ENCODE data around the gene GTPBP2.

The GTPBP2 gene

GRCh38 chr6:43621078-43621835, 7.8 kb downstream of the GTPBP2 start:
- no peak overlapping the region for H3K4me3 ChIP-seq (ENCODE audit: low read length)
- no peaks in the 10 kb centered on the region for H3K9me3 ChIP-seq (ENCODE audit: insufficient read depth, low read depth, low read length)
- H3K36me3 ChIP-seq (ENCODE audit: insufficient read depth, low read length), result peaks cover 71% of the 10 kb centered on the region

DNA sequence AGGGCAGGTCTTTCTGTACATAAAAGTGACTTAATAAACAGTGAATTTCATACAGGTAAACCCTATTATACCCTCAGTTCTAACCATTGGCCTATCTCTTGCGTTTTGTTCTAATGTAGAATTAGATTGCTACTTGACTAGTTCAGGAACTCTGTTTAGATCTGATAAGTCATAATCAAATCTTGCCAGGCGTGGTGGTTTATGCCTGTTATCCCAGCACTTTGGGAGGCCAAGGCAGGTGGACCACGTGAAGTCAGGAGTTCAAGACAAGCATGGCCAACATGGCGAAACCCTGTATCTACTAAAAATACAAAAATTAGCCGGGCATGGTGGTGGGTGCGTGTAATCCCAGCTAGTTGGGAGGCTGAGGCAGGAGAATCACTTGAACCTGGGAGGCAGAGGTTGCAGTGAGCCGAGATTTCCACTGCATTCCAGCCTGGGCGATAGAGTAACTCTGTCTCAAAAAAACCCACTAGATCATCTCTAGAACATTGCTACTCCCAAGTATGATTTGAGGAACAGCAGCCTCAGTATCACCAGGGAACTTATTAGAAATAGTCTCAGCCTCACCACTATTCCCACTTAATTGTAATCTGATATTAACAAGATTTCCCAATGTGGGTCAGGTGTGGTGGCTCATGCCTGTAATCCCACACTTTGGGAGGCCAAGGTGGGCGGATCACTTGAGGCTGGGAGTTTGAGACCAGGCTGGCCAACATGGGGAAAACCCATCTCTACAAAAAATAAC, 12.2 kb downstream of the GTPBP2 start:
- WGBS, result 92% methylated on average over 9 of the region's 9 CpGs
- Histone ChIP-seq H3K27ac (ENCODE audit: low read depth, low read length) (no peak overlapping the region), H3K36me3 (ENCODE audit: insufficient read depth, low read length) (peaks cover 46% of the 10 kb centered on the region), H3K27me3 (ENCODE audit: insufficient read depth, low read length) (no peaks in the 10 kb centered on the region), H3K9ac (ENCODE audit: low read depth, low read length) (no peak overlapping the region), H3K9me3 (ENCODE audit: insufficient read depth, low read depth, low read length) (no peaks in the 10 kb centered on the region), H3K4me1 (ENCODE audit: insufficient read depth, low read length) (no peaks in the 10 kb centered on the region), H3K4me3 (ENCODE audit: low read length) (no peak overlapping the region)

More at GRCh38 chr6:43621078-43621835, 7.8 kb downstream of the GTPBP2 start:
- H3K27me3 ChIP-seq (ENCODE audit: insufficient read depth, low read length), result no peaks in the 10 kb centered on the region
- no peak overlapping the region for H3K27ac ChIP-seq (ENCODE audit: low read depth, low read length)
- H3K9ac ChIP-seq (ENCODE audit: low read depth, low read length), result no peak overlapping the region
- no peaks in the 10 kb centered on the region for H3K4me1 ChIP-seq (ENCODE audit: insufficient read depth, low read length)
- WGBS, result 96% methylated on average over 12 of the region's 12 CpGs

- H3K4me1 ChIP-seq (ENCODE audit: insufficient read depth, low read length), result no peaks in the 10 kb centered on the region
- 94% methylated on average over 3 of the region's 3 CpGs for WGBS
- H3K9me3 ChIP-seq (ENCODE audit: insufficient read depth, low read depth, low read length), result no peaks in the 10 kb centered on the region
- H3K27me3 ChIP-seq (ENCODE audit: insufficient read depth, low read length), result no peaks in the 10 kb centered on the region
- no peak overlapping the region for H3K27ac ChIP-seq (ENCODE audit: low read depth, low read length)
- H3K9ac ChIP-seq (ENCODE audit: low read depth, low read length), result no peak overlapping the region
- no peak overlapping the region for H3K4me3 ChIP-seq (ENCODE audit: low read length)
- H3K36me3 ChIP-seq (ENCODE audit: insufficient read depth, low read length), result peaks cover 41% of the 10 kb centered on the region
Observed at GRCh38 chr6:43614396-43614730, 14.7 kb downstream of the GTPBP2 start.

DNA sequence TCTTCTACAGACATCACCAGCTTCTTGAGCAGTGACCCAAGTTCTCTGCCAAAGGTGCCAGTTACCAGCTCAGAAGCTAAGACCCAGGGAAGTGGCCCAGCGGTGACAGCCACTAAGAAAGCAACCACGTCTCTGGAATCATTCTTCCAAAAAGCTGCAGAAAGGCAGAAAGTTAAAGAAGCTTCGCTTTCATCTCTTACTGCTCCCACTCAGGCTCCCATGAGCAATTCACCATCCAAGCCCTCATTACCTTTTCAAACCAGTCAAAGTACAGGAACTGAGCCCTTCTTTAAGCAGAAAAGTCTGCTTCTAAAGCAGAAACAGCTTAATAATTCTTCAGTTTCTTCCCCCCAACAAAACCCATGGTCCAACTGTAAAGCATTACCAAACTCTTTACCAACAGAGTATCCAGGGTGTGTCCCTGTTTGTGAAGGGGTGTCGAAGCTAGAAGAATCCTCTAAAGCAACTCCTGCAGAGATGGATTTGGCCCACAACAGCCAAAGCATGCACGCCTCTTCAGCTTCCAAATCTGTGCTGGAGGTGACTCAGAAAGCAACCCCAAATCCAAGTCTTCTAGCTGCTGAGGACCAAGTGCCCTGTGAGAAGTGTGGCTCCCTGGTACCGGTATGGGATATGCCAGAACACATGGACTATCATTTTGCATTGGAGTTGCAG, 15.2 kb downstream of the GTPBP2 start:
- Histone ChIP-seq H3K4me1 (ENCODE audit: insufficient read depth, low read length) (no peaks in the 10 kb centered on the region), H3K4me3 (ENCODE audit: low read length) (no peak overlapping the region), H3K27me3 (ENCODE audit: insufficient read depth, low read length) (no peaks in the 10 kb centered on the region), H3K27ac (ENCODE audit: low read depth, low read length) (no peak overlapping the region), H3K9me3 (ENCODE audit: insufficient read depth, low read depth, low read length) (no peaks in the 10 kb centered on the region), H3K9ac (ENCODE audit: low read depth, low read length) (no peak overlapping the region), H3K36me3 (ENCODE audit: insufficient read depth, low read length) (peaks cover 39% of the 10 kb centered on the region)
- 95% methylated on average over 6 of the region's 6 CpGs for WGBS

DNA sequence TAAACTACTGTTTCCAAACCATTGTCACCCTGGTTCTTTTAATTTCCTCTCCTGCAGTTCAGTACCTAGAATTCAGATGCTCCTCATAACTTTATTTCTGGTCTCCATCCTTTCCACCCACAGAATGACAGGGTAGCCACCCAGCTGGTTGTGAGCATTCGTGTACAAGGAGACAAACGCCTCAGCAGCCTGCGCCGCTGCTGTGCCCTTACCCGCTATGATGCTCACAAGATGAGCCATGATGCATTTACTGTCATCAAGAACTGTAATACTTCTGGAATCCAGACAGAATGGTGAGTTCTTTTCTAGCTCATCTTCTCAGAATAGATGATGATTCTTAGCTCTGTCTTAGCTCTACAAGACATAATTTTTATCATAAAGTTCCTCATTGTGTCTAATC, 18.6 kb downstream of the GTPBP2 start:
- Histone ChIP-seq H3K4me1 (ENCODE audit: insufficient read depth, low read length) (no peaks in the 10 kb centered on the region), H3K4me3 (ENCODE audit: low read length) (no peak overlapping the region), H3K9me3 (ENCODE audit: insufficient read depth, low read depth, low read length) (no peaks in the 10 kb centered on the region), H3K9ac (ENCODE audit: low read depth, low read length) (no peak overlapping the region), H3K36me3 (ENCODE audit: insufficient read depth, low read length) (peaks cover 46% of the 10 kb centered on the region), H3K27ac (ENCODE audit: low read depth, low read length) (no peak overlapping the region), H3K27me3 (ENCODE audit: insufficient read depth, low read length) (no peaks in the 10 kb centered on the region)
- WGBS, result 96% methylated on average over 5 of the region's 5 CpGs

DNA sequence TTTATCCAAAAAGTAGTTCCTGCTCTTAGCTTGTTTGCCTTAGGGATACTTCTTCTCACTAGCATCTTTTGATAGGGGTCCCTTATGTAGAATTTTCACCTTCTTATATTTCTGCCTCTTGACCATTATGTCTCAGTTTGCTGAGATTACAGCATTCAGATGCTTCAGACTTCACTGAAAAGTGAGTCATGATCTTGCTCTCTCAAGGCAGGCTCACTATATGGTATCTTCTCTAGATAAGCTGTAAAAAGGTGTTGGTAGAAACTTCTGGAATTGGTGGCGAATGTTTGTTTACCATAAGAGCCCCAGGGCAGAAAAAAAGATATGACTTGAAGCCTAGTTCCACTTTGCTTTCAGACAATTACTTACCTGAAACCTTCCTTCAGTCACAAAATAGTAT, 19.7 kb downstream of the GTPBP2 start:
- no peak overlapping the region for H3K9ac ChIP-seq (ENCODE audit: low read depth, low read length)
- H3K27ac ChIP-seq (ENCODE audit: low read depth, low read length), result no peak overlapping the region
- no peak overlapping the region for H3K4me3 ChIP-seq (ENCODE audit: low read length)
- H3K27me3 ChIP-seq (ENCODE audit: insufficient read depth, low read length), result no peaks in the 10 kb centered on the region
- H3K4me1 ChIP-seq (ENCODE audit: insufficient read depth, low read length), result no peaks in the 10 kb centered on the region
- H3K36me3 ChIP-seq (ENCODE audit: insufficient read depth, low read length), result peaks cover 49% of the 10 kb centered on the region
- 86% methylated on average over 1 of the region's 1 CpG for WGBS
- no peaks in the 10 kb centered on the region for H3K9me3 ChIP-seq (ENCODE audit: insufficient read depth, low read depth, low read length)

DNA sequence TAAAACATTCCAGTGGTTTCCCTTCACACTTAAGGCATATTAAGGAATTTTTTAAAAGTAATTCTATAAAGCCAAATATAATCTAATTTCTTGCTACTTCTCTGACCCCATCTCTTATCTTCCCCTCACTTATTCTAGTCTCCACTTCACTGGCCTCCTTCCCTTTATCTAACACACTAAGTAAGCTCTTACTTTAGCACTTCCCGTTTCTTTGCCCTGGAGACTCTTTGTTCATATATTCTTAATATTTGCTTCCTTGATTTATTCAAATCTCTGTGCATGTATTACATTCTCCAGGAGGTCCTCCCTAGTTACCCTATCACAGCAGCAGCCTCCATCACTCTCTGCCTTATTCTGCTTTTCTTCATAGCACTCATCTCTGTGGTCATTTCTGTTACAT, 20.3 kb downstream of the GTPBP2 start:
- no peak overlapping the region for H3K4me3 ChIP-seq (ENCODE audit: low read length)
- WGBS, result 93% methylated on average over 1 of the region's 1 CpG
- no peak overlapping the region for H3K27ac ChIP-seq (ENCODE audit: low read depth, low read length)
- H3K9ac ChIP-seq (ENCODE audit: low read depth, low read length), result no peak overlapping the region
- no peaks in the 10 kb centered on the region for H3K9me3 ChIP-seq (ENCODE audit: insufficient read depth, low read depth, low read length)
- H3K27me3 ChIP-seq (ENCODE audit: insufficient read depth, low read length), result no peaks in the 10 kb centered on the region
- H3K4me1 ChIP-seq (ENCODE audit: insufficient read depth, low read length), result no peaks in the 10 kb centered on the region
- H3K36me3 ChIP-seq (ENCODE audit: insufficient read depth, low read length), result peaks cover 49% of the 10 kb centered on the region

GRCh38 chr6:43608310-43608763, 20.7 kb downstream of the GTPBP2 start:
- no peak overlapping the region for H3K27ac ChIP-seq (ENCODE audit: low read depth, low read length)

DNA sequence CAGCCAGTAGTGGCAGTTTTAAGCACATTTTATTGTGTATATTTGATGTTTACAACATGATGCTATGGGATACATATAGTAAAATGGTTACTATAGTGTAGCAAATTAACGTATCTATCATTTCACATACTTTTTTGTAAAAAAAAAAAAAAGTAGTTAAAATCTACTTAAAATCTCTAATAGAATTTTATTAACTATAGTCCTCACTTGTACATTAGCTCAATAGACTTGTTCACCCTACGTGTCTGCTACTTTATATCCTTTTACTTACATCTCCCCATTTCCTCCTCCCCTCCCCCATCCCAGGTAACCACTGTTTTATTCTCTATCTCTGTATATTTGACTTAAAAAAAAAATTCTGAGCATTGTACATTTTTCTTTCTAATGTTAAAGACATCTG, 23.0 kb downstream of the GTPBP2 start:
- Histone ChIP-seq H3K27me3 (ENCODE audit: insufficient read depth, low read length) (no peaks in the 10 kb centered on the region), H3K27ac (ENCODE audit: low read depth, low read length) (no peak overlapping the region), H3K4me3 (ENCODE audit: low read length) (no peak overlapping the region), H3K36me3 (ENCODE audit: insufficient read depth, low read length) (peaks cover 56% of the 10 kb centered on the region), H3K9ac (ENCODE audit: low read depth, low read length) (no peak overlapping the region), H3K9me3 (ENCODE audit: insufficient read depth, low read depth, low read length) (no peaks in the 10 kb centered on the region), H3K4me1 (ENCODE audit: insufficient read depth, low read length) (no peaks in the 10 kb centered on the region)
- 100% methylated on average over 1 of the region's 2 CpGs for WGBS

More at GRCh38 chr6:43608310-43608763, 20.7 kb downstream of the GTPBP2 start:
- Histone ChIP-seq H3K4me1 (ENCODE audit: insufficient read depth, low read length) (no peaks in the 10 kb centered on the region), H3K9me3 (ENCODE audit: insufficient read depth, low read depth, low read length) (no peaks in the 10 kb centered on the region), H3K36me3 (ENCODE audit: insufficient read depth, low read length) (peaks cover 50% of the 10 kb centered on the region), H3K27me3 (ENCODE audit: insufficient read depth, low read length) (no peaks in the 10 kb centered on the region), H3K4me3 (ENCODE audit: low read length) (no peak overlapping the region), H3K9ac (ENCODE audit: low read depth, low read length) (no peak overlapping the region)
- WGBS, result 6% methylated on average over 5 of the region's 5 CpGs

- H3K4me1 ChIP-seq (ENCODE audit: insufficient read depth, low read length), result no peaks in the 10 kb centered on the region
- H3K9ac ChIP-seq (ENCODE audit: low read depth, low read length), result no peak overlapping the region
- no peak overlapping the region for H3K4me3 ChIP-seq (ENCODE audit: low read length)
- 88% methylated on average over 2 of the region's 2 CpGs for WGBS
- H3K9me3 ChIP-seq (ENCODE audit: insufficient read depth, low read depth, low read length), result no peaks in the 10 kb centered on the region
- H3K27me3 ChIP-seq (ENCODE audit: insufficient read depth, low read length), result no peaks in the 10 kb centered on the region
- H3K36me3 ChIP-seq (ENCODE audit: insufficient read depth, low read length), result peaks cover 47% of the 10 kb centered on the region
- H3K27ac ChIP-seq (ENCODE audit: low read depth, low read length), result no peak overlapping the region
Observed at GRCh38 chr6:43604174-43604573, 24.9 kb downstream of the GTPBP2 start.

DNA sequence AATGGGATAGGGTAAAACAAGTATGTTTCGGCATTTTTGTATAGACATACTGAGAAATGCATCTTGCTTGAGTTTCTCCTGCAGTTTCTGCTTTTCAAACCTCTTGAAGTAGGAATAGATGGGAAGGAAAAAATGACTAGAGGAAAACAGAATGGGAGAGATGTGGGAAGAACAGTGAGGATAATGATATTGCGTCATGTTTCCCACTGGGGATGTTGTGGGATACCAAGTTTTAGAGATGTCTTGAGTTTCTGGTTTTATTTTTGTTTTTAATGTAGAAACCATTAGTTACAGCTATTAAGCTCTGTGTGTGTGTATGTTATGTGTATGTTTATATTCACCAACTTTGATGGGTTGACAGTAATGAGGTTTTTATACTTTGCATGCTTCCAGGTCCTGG, 28.5 kb downstream of the GTPBP2 start:
- Histone ChIP-seq H3K9ac (ENCODE audit: low read depth, low read length) (no peak overlapping the region), H3K27ac (ENCODE audit: low read depth, low read length) (no peak overlapping the region), H3K27me3 (ENCODE audit: insufficient read depth, low read length) (no peaks in the 10 kb centered on the region), H3K4me3 (ENCODE audit: low read length) (no peak overlapping the region), H3K9me3 (ENCODE audit: insufficient read depth, low read depth, low read length) (no peaks in the 10 kb centered on the region), H3K4me1 (ENCODE audit: insufficient read depth, low read length) (no peaks in the 10 kb centered on the region), H3K36me3 (ENCODE audit: insufficient read depth, low read length) (peaks cover 52% of the 10 kb centered on the region)
- 94% methylated on average over 2 of the region's 2 CpGs for WGBS
